GM21786 (cell line): ENCODE results near the gene ZNF43.
"Not testable (repeated sequence)": the region's sequence is repeated elsewhere in the genome, so short reads cannot be mapped to it uniquely, and the experiment has no call there.

ENCODE experiments used
- ATAC-seq: cut with Tn5 transposase; IDR thresholded peaks from one replicate; pipeline ENCODE4 v1.9.1; 2021; ENCODE audit not compliant: unreplicated experiment

The ZNF43 gene

DNA sequence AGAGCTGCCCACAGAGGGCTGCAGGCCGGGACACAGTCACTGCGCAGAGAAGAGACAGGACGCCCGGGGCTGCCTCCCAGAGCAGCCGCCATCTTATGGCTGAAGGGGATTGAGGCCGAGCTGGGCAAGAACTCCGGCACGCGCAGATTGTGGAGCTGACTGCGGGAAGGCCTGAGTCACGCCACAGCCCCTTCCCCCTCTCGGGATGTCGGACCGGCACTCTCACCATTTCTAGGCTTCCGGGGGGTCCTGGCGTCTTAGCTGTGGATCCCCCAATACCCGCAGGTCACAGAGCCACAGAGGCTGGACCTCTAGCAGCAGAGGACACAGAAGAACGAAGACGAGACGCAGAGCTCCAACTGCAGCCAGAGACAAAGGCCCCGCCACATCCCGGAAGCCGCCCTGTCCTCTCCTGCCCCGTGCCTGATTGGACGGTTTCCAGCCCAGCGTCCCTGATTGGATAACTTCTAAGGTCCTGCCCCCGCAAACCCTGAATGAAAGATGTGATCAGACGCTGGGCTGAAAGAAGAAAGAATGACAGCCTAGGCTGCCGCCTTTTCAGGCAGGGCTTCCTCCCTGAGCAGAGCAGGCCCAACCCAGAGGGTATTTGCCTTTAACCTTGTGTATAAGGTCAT, at the start of gene ZNF43:
Gene ZNF43, minus strand, starts transcription at position 373 of the 635 bp plus-strand sequence. Its CDS starts 144 bp downstream, at position 229.
- ATAC-seq: peak; percentile 97

DNA sequence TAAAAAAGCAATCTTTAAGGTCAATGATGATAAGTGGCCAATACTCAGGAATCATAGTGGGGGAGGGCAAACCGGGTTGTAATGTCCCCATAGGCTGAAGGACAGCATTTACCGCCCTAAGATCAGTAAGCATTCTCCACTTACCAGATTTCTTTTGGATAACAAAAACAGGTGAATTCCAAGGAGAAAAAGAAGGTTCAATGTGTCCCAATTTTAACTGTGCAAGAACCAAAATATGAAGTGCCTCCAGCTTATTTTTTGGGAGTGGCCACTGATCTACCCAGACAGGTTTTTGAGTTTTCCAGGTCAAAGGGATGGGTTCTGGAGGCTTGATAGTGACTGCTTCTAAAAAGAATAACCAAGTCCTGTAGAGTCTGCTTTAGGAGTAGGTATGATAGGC, 49.5 kb upstream of the ZNF43 start:
- ATAC-seq: not testable (repeated sequence)

DNA sequence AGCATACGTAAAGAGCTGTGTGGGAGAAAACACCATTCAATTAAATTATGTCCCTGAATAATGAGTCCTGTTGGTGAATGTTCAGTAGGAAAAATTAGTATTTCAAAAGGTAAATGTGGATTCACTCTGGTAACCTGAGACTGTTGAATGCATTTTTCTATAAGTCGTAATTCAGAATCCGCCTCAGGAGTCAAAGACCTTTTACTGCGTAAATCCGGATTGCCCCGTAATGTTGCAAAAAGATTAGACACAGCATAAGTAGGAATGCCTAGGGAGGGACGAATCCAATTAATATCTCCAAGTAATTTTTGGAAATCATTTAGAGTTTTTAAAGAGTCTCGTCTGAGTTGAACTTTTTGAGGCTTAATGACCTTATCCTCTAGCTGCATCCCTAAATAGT, 48.8 kb upstream of the ZNF43 start:
- not testable (repeated sequence) for ATAC-seq

DNA sequence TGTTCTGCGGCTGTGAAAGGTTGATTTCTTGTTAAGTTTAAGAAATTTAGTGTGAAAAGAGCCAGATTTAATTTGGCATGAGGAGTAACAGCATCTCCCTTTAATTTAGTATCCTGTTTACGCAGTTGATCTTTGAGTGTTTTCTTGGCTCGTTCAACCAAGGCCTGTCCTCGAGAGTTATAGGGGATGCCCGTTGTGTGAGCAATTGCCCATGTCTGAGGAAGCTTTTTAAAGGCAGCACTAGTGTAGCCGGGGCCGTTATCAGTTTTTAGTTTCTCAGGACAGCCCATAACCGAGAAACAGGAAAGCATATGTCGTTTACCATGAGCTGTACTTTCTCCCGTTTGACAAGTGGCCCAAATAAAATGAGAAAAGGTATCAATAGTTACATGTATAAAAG, 47.5 kb upstream of the ZNF43 start:
- no peak for ATAC-seq

DNA sequence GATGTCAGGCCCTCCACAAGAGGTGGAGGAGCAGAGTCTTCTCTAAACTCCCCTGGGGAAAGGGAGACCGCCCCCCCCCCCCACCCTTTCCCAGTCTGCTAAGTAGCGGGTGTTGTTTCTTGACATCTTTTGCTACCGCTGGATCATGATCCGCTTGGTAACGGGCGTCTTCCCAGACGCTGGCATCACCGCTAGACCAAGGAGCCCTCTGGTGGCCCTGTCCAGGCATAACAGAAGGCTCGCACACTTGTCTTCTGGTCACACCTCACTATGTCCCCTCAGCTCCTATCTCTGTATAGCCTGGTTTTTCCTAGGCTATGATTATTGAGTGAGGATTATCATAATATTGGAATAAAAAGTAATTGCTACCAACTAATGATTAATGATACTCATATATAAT, 44.8 kb upstream of the ZNF43 start:
- not testable (repeated sequence) for ATAC-seq

DNA sequence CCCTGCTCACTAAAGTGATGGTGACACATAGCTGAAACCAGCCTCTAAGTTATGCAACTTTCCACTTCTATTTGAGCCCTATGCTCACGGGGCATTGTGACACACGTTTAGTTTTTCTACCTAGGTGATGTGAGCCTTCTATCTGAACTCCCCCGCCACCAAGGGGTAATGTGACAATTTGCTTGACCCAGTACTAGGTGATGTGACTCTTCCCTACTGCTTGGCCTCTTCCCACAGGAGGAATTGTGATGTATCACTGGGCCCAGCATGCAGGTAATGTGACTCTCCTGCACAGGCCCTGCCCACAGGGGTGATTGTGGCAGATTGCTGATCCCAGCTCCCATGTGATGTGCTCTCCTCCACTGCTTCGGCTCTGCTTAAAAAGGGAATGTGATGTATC, 42.7 kb upstream of the ZNF43 start:
- no peak for ATAC-seq

DNA sequence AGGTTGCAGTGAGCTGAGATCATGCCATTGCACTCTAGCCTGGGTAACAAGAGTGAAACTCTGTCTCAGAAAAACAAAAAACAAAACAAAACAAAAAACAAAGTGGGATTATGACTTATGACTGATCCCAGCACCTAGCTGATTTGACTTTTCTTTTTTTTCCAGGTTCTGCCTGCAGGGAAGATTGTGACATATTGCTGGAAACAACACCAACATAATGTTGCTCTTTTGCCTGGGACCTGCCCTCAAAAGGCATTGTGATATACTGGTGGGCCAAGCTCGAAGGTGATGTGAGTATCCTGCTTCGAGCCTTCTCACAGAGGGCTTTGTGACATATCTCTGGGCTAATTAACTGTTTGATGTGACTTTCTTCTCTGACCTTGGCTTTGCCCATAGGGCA, 42.0 kb upstream of the ZNF43 start:
- no peak for ATAC-seq

DNA sequence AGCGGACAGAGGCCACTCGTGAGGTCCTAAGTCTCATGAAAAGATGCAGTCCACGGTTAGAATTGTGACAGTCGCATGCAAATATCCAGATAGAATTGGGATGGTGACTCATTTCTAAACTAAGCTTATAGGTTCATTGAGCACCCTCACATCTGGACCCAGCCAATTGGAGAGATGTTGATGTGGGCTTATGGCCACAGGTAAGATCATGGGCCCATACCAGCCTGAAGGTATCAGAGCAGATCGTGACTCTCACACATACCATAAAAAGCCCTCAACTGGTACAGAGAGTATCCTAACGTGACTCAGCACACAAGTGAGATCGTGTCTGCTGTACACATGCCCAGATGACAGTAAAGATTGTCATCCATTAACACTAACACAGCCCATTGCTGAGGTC, 40.6 kb upstream of the ZNF43 start:
- ATAC-seq: not testable (repeated sequence)

DNA sequence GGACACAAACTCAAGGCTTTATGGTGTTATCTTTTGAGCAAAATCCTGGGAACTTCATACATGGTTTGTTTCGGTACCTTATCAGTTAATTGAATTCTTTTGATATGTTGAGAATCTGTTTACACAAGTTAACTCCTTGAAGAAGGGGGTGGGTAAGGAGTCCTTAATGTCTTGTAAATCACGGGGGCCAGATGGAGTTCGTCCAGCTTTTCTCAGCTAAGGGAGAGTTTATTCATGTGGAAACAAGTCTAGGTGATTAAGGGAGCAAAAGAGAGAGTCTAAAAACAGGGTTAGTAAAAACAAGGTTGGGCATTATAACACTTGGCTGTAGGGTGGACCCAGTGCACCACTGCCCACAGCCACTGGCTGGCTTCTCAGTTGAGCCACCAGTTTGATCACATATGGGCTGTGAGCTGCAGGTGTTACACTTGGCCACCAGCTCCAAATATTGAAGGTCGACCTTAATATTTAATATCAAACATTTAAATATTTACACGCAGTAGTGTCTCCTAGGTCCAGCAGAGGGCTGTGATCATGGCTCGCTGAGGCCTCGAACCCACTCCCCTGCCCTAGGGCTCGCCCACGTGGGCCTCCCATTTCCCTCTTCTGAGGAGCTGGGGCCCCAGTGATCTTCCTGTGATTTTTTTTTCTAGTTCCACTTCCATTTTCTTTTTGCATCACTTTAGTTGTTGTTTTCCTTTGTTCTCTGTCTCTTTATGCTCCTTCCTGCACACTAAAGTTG, 21.0 kb upstream of the ZNF43 start:
- ATAC-seq: no peak

DNA sequence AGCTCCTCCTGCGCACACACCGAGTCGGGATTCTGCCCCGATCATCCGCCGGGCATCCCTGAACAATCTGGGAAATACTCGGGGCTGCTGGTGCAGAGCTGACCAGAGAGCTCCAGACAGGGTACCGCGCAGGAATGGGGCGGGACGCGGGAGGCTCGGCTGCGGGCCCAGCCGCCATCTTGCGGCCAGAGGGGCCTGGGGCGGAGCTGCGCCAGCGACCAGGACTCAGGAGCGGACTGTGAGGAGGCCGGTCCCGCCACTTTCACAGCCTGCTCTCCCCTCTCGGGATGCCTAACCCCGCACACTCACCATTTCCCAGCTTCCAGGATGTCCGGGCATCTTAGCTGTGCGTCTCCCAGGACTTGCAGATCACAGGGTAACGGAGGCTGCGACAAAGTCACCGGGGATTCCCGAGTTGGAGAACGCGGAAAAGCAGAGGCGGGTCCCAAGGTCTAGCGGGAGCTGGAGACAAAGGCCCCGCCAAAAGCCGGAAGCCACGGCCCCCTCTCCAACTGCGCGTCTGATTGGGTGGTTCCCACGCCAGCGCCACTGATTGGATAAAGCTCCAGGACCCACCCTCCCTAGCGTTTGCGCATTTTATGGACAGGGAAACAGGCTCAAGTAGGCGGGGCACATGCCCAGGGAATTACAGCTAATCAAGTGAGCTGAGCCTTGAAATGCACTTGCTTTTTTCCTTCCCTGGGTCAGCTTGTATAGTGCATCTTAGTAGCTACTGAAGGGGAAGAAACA, 15.8 kb upstream of the ZNF43 start:
- peak; percentile 95 for ATAC-seq

DNA sequence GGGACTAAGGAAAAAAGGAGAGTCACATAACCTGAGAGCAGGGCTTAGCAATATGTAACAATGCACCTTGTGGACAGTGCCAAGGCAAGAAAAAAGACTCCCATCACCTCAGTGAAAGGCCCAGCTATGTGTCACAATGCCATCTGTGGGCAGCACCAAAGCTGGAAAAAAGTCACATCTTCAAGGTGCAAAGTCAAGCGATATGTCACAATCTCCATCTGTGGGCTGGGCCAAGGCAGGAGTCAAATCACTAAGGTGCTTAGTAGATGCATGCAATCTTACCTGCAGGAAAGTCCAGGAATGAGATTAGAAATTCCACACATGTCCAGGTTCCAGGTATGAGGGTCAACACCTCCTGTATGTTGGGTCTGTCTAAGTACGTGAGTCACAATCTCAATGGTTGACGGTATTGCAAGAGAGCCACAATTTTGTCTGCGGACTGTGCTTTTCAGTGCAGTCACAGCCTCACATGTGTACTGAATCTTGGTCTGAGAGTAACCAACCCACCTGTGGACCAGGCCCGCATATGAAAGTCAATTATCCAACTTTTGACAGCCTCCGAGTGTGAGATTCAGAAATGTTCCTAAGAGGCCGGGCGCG, 14.8 kb upstream of the ZNF43 start:
- no peak for ATAC-seq

DNA sequence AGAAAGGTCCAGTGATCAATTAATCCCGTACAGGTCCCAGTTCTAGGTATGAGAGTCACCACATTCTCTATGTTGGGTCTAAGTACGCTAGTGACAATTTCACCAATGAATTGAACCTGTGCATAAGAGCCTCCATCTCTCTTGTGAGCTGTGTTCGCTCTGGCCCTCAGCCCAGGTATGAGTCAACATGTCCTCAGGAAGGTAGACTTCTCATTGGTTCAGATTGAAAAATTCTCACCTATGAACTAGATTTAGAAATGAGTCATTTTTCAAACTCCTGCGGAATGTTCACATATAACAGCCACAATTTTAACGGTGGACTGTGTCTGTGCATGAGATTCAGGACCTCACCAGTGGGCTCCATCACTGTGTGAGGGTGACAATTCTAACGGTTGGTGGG, 12.7 kb upstream of the ZNF43 start:
- no peak for ATAC-seq

DNA sequence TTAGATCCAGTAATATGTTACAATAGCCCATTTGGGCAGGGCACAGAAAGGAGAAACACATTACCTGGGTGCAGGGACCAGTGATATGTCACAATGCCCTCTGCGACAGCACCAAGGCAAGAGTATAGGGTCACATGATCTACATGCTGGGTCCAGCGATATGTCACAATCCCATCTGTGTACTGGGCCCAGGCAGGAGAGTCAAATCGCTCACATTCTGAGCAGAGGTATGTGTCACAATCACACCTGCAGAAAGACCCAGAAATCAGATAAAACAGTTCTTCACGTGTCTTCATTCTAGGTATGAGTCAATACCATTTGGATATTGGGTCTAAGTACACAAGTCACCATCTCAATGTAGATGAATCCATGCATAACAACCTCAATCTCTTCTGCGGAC, 7.1 kb upstream of the ZNF43 start:
- no peak for ATAC-seq

DNA sequence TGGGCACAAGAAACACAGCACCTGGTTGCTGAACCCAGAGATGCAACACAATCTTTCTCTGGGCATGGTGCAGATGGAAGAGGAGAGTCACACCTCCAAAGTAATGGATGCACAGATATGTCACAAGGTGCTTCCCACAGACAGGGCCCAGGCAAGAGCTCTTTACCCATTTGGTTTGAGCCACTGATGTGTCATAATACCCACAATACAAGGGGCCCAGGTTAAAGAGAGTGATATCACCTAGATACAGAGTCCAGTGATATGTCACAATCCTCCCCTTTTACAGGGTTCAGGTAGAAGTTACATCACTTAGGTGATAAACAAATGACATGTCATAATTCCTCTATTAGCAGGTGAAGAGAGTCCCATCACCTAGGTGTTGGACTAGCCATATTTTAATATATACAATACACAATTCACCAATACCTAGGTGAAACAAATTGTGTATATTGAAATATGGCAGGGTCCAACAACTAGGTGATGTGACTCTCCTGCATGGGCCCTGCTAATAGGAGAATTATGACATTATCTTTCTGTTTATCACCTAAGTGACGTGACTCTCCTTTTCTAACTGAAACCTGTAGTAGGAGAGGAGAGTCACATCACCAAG, 5.6 kb upstream of the ZNF43 start:
- no peak for ATAC-seq

DNA sequence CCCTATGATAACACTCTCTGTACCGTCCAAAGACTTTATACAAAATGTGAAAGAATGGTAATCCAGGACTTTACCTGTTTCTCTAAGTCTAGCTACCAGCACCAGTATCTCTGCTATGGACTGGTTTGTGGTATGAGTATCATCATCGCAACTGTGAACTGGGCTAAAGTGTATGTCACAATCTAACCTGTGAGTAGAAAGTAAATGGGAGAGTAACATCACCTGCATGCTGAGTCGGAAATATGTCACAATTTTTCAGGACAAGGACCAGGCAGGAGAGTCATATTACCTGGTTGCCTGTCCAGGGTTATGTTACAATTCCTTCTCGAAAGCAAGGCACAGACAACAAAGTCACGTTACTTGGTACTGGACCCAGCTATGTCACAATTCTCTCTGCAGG, 5.1 kb upstream of the ZNF43 start:
- ATAC-seq: no peak

DNA sequence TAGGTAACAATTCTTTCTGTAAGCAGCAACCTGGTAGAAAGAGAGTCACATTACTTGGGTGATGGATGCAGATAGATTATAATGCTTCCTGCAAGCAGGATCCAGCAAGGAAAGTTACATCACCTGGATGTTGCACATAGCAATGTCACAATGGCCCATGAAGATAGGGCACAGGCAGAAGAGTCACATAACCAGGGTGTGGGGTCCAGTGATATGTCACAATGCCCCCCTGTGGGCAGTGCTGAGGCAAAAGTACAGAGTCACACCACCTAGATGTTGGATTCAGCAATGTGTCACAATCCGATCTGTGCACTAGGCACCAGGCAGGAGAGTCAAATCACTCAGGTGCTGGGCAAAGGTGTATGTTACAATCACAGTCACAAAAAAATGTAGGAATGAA, 4.0 kb upstream of the ZNF43 start:
- no peak for ATAC-seq

DNA sequence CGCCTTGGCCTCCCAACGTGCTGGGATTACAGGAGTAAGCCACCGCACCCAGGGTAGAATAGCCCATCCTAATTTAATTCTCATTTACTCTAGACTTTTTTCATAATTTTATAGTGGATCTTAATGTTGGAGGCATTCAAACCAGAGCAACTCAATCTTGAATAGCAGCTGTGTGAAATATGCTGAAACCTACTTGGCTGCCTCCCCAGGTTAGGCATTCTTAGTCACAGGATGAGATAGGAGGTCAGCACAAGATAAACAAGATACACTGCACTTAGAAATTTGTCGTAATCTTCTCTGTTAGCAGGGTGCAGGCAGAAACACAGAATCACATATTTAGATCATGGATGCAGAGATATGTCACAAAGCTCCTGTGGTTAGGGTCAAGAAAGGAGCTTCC, 2.7 kb upstream of the ZNF43 start:
- ATAC-seq: no peak

DNA sequence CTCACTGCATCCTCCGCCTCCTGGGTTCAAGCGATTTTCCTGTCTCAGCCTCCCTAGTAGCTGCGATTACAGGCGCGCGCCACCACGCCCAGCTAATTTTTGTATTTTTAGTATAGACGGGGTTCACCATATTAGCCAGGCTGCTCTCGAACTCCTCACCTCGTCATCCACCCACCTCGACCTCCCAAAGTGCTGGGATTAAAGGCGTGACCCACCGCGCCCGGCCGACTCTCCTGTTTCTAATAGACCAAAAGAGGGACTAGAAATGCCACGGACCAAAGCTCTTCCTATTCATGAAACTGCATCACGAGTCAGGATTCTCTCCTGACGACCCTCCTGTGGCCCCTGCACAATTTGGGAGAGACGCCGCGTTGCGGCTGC, 563 bp downstream of the ZNF43 start:
- no peak for ATAC-seq

DNA sequence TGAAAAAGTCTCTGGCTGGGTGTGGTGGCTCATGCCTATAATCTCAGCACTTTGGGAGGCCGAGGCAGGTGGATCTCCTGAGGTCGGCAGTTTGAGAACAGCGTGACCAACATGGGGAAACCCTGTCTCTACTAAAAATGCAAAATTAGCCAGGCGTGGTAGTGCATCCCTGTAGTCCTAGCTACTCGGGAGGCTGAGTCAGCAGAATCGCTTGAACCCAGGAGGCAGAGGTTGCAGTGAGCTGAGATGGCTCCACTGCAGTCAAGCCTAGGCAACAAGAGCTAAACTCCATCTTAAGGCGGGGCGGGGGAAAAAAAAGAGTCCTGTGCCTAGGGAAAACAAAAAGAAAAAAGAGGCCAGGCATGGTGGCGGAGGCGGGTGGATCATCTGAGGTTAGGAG, 2.2 kb downstream of the ZNF43 start:
- no peak for ATAC-seq

DNA sequence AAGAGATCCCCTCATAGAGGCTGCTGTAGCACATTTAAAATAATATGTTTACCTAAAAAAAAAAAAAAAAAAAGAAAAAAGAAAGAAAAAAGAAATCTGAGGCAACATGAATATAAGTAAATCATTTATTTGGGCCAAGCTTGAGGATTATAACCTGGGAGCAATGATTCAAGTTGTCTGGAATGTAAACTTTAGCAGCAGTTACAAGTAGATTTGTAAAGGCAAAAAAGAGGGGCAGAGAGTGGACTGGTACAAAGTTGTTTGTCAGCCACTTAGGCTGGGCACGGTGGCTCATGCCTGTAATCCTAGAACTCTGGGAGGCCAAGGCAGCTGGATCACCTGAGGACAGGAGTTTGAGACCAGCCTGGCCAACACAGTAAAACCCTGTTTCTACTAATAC, 11.3 kb downstream of the ZNF43 start:
- no peak for ATAC-seq

DNA sequence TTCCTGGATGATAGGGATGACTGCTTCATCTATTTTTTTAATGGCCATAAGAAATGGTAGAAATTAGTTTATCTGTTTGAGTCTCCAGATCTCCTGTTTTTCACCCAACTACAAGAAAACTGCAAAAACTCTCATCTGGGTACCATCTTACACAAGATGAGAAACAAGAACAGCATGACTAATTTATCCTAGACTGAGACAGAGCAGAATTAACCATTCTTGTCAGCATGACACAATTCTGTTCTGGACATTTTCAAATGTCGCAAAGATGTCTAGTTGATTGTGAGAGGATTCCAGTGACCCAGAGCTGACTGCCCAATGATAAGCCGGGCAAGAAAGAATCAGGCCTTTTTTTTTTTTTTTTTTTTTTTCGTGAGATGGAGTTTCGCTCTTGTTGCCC, 12.8 kb downstream of the ZNF43 start:
- no peak for ATAC-seq
